ENCODE measurements around the gene ATP6V0B.

Gene ATP6V0B

DNA sequence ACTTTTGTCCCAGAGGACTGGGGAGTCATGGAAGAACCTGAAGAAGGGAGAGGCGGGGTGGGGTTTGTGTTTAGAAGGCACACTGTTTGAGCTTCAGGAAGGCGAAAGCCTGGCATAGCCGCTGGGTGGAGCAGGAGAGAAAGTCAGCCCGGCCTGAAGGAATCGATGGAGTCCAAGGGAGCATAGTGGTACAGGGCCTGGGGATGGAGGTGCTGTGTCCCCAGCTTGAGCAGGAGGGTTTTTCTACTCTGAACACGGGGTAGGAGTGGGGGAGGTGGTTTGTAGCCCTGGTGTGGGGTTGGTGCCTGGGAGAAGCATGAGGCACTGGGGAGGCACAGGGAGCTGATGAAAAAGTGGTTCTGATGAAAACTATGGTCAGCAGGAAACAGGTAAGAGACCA, 12.0 kb downstream of the ATP6V0B start:
- Histone ChIP-seq H3K9me3 (ENCODE audit: low read length) (no peaks in the 10 kb centered on the region), H3K4me3 (ENCODE audit: low read length) (no peak overlapping the region), H3K36me3 (ENCODE audit: insufficient read depth, low read length) (peaks cover 42% of the 10 kb centered on the region), H2AFZ (ENCODE audit: low read depth, low read length) (no peak overlapping the region), H3K27me3 (ENCODE audit: insufficient read depth, low read length) (no peaks in the 10 kb centered on the region), H3K4me1 (ENCODE audit: insufficient read depth, low read length) (peaks cover 8% of the 10 kb centered on the region)

DNA sequence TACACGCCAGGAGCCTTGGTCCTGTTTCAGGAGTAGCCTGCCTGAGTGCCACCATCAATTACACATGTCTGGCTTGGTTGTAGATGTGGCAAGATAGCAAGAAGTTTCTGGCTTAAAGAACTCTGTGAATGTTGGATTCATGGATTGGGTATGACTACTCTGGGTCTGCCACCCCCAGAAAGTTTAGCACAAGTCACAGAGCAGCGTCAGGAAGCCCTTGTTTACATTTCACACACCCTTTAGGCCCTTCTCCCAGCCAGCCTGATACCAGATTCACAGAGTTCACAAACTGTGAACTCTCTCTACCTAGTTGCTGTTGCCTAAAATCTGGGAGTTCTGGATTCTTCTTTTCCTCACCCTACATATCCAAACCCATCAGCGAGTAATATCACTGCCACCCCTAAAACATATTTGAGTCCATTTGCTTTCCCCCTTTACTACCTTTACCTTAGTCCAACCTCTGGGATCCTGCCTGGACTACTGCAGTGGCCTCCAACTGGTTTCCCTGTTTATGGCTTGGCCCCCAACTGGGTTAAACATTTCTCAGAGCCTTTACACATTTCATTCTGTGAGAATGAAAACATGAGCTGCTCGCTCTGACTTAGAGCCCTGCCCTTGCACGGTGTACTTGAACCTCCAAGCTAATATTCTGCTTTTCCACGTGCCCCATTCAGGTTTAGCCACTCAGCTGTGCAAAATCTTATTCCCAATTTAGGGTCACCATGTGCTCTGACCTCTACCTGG, 12.6 kb downstream of the ATP6V0B start:
- Histone ChIP-seq H3K27me3 (ENCODE audit: insufficient read depth, low read length) (no peaks in the 10 kb centered on the region), H3K9me3 (ENCODE audit: low read length) (no peaks in the 10 kb centered on the region), H3K4me1 (ENCODE audit: insufficient read depth, low read length) (peaks cover 12% of the 10 kb centered on the region), H2AFZ (ENCODE audit: low read depth, low read length) (no peak overlapping the region), H3K4me3 (ENCODE audit: low read length) (no peak overlapping the region), H3K36me3 (ENCODE audit: insufficient read depth, low read length) (peaks cover 37% of the 10 kb centered on the region)

DNA sequence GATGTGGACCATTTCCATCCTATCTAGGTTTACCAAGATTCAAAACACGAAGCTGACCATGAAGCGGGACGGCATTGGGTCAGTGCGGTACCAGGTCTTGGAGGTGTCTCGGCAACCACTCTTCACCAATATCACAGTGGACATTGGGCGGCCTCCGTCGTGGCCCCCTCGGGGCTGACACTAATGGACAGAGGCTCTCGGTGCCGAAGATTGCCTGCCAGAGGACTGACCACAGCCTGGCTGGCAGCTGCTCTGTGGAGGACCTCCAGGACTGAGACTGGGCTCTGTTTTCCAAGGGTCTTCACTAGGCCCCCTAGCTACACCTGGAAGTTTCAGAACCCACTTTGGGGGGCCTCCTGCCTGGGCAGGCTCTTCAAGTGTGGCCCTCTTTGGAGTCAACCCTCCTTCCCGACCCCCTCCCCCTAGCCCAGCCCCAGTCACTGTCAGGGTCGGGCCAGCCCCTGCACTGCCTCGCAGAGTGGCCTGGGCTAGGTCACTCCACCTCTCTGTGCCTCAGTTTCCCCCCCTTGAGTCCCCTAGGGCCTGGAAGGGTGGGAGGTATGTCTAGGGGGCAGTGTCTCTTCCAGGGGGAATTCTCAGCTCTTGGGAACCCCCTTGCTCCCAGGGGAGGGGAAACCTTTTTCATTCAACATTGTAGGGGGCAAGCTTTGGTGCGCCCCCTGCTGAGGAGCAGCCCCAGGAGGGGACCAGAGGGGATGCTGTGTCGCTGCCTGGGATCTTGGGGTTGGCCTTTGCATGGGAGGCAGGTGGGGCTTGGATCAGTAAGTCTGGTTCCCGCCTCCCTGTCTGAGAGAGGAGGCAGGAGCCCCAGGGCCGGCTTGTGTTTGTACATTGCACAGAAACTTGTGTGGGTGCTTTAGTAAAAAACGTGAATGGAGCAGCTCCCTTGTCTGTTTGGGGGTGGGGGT, 15.8 kb downstream of the ATP6V0B start:
- Histone ChIP-seq H3K9me3 (ENCODE audit: low read length) (no peaks in the 10 kb centered on the region), H3K4me3 (ENCODE audit: low read length) (peak overlapping the region; percentile 72), H3K4me1 (ENCODE audit: insufficient read depth, low read length) (peaks cover 12% of the 10 kb centered on the region), H3K27me3 (ENCODE audit: insufficient read depth, low read length) (no peaks in the 10 kb centered on the region), H2AFZ (ENCODE audit: low read depth, low read length) (peak overlapping the region; percentile 80), H3K36me3 (ENCODE audit: insufficient read depth, low read length) (peaks cover 9% of the 10 kb centered on the region)

DNA sequence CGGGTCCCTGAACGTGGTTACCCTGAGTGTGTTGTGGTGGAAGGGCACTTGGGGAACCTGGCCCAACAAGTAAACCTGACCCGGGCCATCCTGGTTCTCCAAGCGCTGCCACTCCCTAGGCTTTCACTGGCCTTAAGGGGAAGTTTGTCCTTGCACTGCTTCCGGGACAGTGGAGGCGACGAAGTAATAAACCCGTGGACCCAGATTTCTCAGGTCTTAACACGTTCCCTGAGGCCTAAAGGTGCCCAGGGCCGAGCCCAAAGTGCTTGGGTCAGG, 16.4 kb downstream of the ATP6V0B start:
- Histone ChIP-seq H3K4me3 (ENCODE audit: low read length) (peak overlapping the region; percentile 72), H3K27me3 (ENCODE audit: insufficient read depth, low read length) (no peaks in the 10 kb centered on the region), H3K36me3 (ENCODE audit: insufficient read depth, low read length) (peaks cover 3% of the 10 kb centered on the region), H3K9me3 (ENCODE audit: low read length) (no peaks in the 10 kb centered on the region), H3K4me1 (ENCODE audit: insufficient read depth, low read length) (peaks cover 17% of the 10 kb centered on the region), H2AFZ (ENCODE audit: low read depth, low read length) (peak overlapping the region; percentile 80)

DNA sequence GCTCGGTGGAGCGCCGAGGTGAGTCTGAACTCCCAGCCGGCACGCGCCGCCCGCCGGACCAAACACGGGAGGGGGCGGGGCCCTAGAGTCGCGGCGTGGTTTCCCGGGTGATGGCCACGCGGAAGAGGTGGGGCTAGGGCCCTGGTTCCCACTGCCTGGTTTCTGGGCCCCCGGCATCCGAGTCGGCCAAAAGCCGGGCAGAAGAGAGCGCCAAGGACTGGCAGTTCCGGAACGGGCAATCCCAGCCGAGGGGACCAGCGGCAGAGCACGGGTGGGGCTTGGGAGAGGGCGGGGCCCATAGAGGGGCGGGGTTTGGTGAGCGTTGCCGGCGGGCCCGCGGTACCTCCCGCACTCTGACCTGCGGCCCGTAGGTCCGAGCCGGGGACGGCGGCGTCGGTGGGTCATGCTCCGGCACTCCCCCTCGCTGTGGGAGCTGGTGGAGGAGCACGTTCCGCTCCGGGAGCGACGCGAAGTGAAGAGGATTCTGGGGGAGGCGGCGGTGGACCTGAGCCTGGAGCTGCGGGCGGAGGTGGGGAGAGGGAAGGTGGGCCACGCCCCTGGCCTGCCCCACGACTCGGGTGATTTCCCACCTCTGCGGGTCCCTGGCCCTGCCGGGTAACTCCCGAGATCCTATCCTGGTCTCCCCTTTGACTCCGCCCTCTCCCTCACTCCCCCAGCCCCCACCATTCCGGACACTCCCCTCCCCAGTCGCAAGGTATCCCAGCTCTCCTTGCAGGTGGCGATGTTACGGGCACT, 16.9 kb downstream of the ATP6V0B start, which contains the start of gene CCDC24:
TSS of gene CCDC24 (plus strand) at position 124 of the 756 bp plus-strand sequence. CDS start at position 404, 280 bp downstream.
- Histone ChIP-seq H3K27me3 (ENCODE audit: insufficient read depth, low read length) (no peaks in the 10 kb centered on the region), H3K9me3 (ENCODE audit: low read length) (no peaks in the 10 kb centered on the region), H2AFZ (ENCODE audit: low read depth, low read length) (peak within 1 kb of the TSS; percentile 80), H3K4me3 (ENCODE audit: low read length) (peak within 1 kb of the TSS; percentile 72), H3K4me1 (ENCODE audit: insufficient read depth, low read length) (peaks cover 22% of the 10 kb centered on the region), H3K36me3 (ENCODE audit: insufficient read depth, low read length) (no peaks in the 10 kb centered on the region)

DNA sequence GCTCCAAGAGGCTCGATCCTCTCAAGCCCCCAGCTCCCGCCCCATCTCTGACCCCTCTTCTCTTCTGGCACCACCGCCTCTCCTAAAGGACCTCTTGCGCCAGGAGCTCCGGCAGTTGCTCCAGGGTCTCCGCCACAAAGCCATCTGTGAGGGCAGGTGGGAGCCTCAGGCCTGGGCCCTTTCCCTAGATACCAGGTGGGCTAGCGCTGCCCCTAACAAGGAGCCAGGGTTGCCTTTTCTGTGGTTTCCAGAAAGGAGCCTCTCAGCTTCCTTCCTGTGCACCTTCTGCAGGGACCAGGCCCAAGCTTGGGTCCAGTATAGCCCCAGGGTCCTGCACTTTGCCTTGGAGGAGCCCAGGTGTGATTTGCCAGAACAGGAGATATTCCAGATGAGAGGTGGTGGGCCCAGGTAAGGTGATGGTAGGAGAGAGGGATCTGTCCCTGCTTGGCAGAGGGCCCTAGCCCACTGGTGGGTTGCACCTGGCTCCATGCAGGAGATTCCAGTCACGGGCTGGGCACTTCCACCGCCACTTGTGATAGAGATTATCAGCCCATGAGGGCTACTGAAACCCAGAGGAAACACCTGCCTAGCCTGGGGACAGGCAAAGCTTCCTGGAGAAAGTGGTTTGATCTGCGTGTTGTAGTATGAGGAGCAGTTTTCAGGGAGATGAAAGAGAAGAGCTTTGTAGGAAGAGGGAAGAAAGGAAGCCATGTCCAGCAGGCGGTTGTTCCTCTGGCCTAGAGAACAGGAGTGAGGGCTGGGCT, 17.7 kb downstream of the ATP6V0B start:
- H3K27me3 ChIP-seq (ENCODE audit: insufficient read depth, low read length): no peaks in the 10 kb centered on the region
- H3K36me3 ChIP-seq (ENCODE audit: insufficient read depth, low read length): no peaks in the 10 kb centered on the region
- peak overlapping the region; percentile 80 for H2AFZ ChIP-seq (ENCODE audit: low read depth, low read length)
- H3K4me1 ChIP-seq (ENCODE audit: insufficient read depth, low read length): peaks cover 30% of the 10 kb centered on the region
- H3K4me3 ChIP-seq (ENCODE audit: low read length): peak overlapping the region; percentile 72
- H3K9me3 ChIP-seq (ENCODE audit: low read length): no peaks in the 10 kb centered on the region

DNA sequence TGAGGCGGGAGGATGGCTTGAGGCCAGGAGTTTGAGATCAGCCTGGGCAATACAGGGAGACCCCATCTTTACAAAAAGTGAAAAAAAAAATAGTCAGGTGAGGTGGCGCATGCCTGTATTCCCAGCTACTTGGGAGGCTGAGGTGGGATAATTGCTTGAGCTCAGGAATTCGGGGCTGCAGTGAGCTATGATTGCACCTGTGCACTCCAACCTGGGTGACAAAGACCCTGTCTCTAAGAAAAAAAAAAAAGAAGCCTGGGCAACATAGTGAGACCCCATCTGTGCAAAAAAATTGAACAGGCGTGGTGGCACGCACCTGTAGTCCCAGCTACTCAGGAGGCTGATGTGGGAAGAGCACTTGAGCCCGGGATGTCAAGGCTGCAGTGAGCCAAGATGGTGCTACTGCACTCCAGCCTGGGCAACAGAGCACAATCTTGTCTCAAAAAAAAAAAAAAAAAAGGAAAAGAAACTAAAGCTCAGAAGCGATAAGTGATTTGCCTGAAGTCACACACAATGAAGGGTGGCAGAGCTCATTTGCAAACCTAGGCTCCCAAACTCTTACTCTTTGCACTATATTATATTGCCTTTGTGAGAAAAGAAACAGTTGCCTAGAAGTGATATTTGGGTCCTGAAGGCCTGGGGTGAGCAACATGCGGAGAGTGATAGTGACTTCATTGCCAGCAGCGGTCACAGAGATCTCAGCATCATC, 18.6 kb downstream of the ATP6V0B start:
- Histone ChIP-seq H3K4me3 (ENCODE audit: low read length) (no peak overlapping the region), H3K27me3 (ENCODE audit: insufficient read depth, low read length) (no peaks in the 10 kb centered on the region), H3K4me1 (ENCODE audit: insufficient read depth, low read length) (peaks cover 36% of the 10 kb centered on the region), H3K36me3 (ENCODE audit: insufficient read depth, low read length) (no peaks in the 10 kb centered on the region), H3K9me3 (ENCODE audit: low read length) (no peaks in the 10 kb centered on the region), H2AFZ (ENCODE audit: low read depth, low read length) (no peak overlapping the region)

DNA sequence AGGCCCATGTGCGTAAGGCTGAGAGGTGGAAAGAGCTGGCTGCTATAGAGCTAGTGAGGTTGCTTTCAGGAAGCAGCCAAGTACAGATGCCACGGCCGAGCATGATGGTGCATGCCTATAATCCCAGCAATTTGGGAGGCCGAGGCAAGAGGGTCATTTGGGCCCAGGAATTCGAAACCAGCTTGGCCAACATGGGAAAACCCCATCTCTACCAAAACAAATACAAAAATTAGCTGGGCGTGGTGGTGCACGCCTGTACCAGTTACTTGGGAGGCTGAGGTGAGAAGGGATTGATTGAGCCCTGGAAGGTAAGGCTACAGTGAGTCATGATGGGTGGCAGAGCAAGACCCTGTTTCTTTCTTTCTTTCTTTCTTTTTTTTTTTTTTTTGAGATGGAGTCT, 19.3 kb downstream of the ATP6V0B start:
- Histone ChIP-seq H3K4me3 (ENCODE audit: low read length) (no peak overlapping the region), H3K36me3 (ENCODE audit: insufficient read depth, low read length) (no peaks in the 10 kb centered on the region), H3K9me3 (ENCODE audit: low read length) (no peaks in the 10 kb centered on the region), H3K27me3 (ENCODE audit: insufficient read depth, low read length) (no peaks in the 10 kb centered on the region), H3K4me1 (ENCODE audit: insufficient read depth, low read length) (peaks cover 36% of the 10 kb centered on the region), H2AFZ (ENCODE audit: low read depth, low read length) (no peak overlapping the region)

DNA sequence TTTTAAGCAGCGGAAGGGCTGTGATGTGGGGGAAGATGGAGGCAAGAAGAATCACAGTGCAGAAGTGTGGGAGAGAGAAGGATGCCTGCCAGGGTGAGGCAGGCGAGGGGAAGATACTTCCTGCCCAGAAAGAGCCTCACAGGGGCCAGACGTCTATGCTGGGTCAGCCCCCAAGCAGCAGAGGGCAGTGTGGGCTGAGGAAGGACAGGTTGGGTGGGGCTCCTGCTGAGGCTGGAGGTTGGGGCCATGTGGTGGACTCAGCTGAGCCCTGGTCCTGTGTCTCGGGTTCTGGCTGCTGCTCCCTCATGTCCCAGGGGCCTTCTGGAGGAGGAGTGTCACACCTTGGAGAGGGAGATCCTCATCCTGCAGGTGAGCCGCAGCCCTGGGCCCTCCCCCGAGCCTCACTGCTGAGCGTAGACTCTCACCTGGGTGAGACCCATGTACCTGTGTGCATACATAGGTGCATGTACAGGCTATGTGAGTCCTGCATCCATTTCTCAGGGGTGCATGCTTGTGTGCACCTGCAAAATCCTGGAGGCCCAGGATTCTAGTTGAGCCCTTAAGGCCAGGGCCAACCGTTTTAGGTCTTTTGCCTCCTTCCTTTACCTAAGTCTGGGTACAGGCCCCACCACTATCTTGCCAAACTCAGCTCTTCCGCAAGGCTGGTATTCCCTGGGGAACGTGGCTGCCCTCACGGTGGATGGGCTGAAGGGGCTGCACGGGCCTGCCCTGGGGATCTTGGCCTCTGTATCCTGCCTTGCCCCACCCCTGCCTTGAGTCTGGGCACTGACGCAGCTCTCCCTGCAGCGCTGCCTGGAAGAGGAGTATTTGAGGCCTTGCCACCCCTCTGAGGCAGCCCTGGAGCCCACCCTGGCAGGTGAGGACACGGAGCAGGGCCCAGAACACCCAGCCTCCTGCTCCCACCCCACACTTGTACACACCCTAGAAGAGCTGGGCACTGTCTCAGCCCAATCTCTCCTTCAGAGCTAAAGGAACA, 20.3 kb downstream of the ATP6V0B start:
- Histone ChIP-seq H3K4me1 (ENCODE audit: insufficient read depth, low read length) (peaks cover 36% of the 10 kb centered on the region), H3K4me3 (ENCODE audit: low read length) (no peak overlapping the region), H3K36me3 (ENCODE audit: insufficient read depth, low read length) (no peaks in the 10 kb centered on the region), H3K27me3 (ENCODE audit: insufficient read depth, low read length) (no peaks in the 10 kb centered on the region), H2AFZ (ENCODE audit: low read depth, low read length) (no peak overlapping the region), H3K9me3 (ENCODE audit: low read length) (no peaks in the 10 kb centered on the region)

DNA sequence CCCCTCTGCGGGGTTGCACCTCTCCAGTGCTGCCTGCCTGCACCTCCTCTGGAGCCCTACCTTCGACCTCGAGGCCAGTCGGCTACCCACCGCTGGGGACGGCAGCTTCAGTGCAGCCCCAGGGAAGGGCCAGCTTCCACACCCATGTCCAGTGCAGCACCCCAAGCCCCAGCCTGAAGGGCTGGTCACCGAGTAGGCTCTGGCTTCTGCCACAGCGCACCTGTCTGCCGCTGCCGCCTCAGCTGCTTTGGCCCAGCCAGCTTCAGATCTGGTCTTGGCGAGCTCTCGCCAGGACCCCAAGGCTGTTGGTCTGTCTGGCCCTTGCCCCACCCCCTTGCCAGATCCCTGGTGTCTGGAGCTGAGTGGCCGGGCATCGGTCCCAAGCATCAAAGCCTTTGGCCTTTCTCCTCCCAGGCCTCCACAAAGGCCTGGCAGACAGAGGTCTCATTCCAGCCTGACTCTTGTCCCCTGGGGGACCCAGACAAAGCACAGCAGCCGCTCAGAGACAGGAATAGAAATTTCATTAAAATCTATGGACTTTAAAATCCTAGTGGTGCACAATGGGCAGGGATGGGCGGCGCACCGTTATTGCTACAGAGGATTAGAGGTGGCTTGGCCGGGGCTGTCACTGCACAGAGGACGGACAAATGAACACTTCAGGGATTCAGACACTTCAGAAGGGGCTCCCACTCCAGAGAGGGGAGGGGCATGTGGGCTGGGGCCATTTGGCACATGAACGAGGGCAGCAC, 21.4 kb downstream of the ATP6V0B start:
- Histone ChIP-seq H3K9me3 (ENCODE audit: low read length) (no peaks in the 10 kb centered on the region), H3K36me3 (ENCODE audit: insufficient read depth, low read length) (no peaks in the 10 kb centered on the region), H2AFZ (ENCODE audit: low read depth, low read length) (no peak overlapping the region), H3K4me1 (ENCODE audit: insufficient read depth, low read length) (peaks cover 32% of the 10 kb centered on the region), H3K4me3 (ENCODE audit: low read length) (no peak overlapping the region), H3K27me3 (ENCODE audit: insufficient read depth, low read length) (no peaks in the 10 kb centered on the region)

DNA sequence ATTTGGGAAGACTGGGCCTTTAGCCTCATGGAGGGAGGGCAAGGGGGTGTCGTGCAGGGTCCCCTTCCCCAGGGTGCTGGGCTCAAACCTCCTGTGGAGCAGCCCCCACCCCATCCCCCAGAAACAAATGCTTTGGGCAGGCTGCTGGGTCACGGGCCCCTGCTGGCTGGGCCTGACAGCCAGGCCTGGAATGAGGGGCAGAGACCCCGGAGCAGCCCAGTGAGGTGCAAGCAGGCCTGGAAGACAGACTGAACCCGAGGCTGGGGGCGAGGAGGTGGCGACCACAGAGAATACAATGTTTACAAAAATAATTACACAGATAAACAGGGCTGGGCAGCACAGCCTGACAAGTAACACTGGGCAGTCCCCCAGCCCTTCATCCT, 22.0 kb downstream of the ATP6V0B start:
- H3K4me1 ChIP-seq (ENCODE audit: insufficient read depth, low read length): peaks cover 28% of the 10 kb centered on the region
- no peak overlapping the region for H3K4me3 ChIP-seq (ENCODE audit: low read length)
- H2AFZ ChIP-seq (ENCODE audit: low read depth, low read length): no peak overlapping the region
- H3K27me3 ChIP-seq (ENCODE audit: insufficient read depth, low read length): no peaks in the 10 kb centered on the region
- no peaks in the 10 kb centered on the region for H3K36me3 ChIP-seq (ENCODE audit: insufficient read depth, low read length)
- no peaks in the 10 kb centered on the region for H3K9me3 ChIP-seq (ENCODE audit: low read length)

Data from neuron (in vitro differentiated cells).